Endothelial cell of umbilical vein (primary cell): Measurements from ENCODE around the gene FAM81A.

Source experiments
- EZH2 ChIP-seq: IDR thresholded peaks from 2 replicates; pipeline ENCODE4 v1.6.1; 2012; ENCODE audit warnings: borderline replicate concordance, low read depth, mild to moderate bottlenecking, moderate library complexity, low read length, inconsistent platforms; ENCODE audit not compliant: severe bottlenecking
- FOS ChIP-seq: IDR thresholded peaks from 2 replicates; pipeline ENCODE4 v1.6.1; 2011; ENCODE audit warnings: mild to moderate bottlenecking, low read length, moderate library complexity, borderline replicate concordance; ENCODE audit not compliant: insufficient read depth
- JUN ChIP-seq: IDR thresholded peaks from 2 replicates; pipeline ENCODE4 v1.6.1; 2011; ENCODE audit warnings: borderline replicate concordance, low read depth; ENCODE audit not compliant: insufficient read length, insufficient read depth
- MAX ChIP-seq: IDR thresholded peaks from 2 replicates; pipeline ENCODE4 v1.6.1; 2011; ENCODE audit not compliant: insufficient read depth, insufficient read length
- MYC ChIP-seq: IDR thresholded peaks from one replicate; pipeline ENCODE4 v1.6.1; 2011; ENCODE audit warnings: mild to moderate bottlenecking, low read depth, low read length
- POLR2A ChIP-seq: IDR thresholded peaks from 2 replicates; pipeline ENCODE4 v1.6.1; 2012; ENCODE audit warnings: low read depth, mild to moderate bottlenecking, control low read depth, low read length
- POLR2AphosphoS5 ChIP-seq: IDR thresholded peaks from 2 replicates; pipeline ENCODE4 v1.6.1; 2012; ENCODE audit warnings: low read depth, mild to moderate bottlenecking, control low read depth, low read length, moderate library complexity; ENCODE audit not compliant: insufficient read depth
- TF ChIP-seq, protein P1 (sequence below), 2 donors: IDR thresholded peaks; 1 replicate in 1 of 2; 2 replicates in 1 of 2; pipeline ENCODE4 v1.5.1; 2011; ENCODE audit warnings: low read length in 2 of 2, mild to moderate bottlenecking in 2 of 2, moderate library complexity in 2 of 2, control low read depth in 1 of 2, inconsistent platforms in 1 of 2, low read depth in 1 of 2; ENCODE audit not compliant: insufficient read depth in 1 of 2; ENCODE audit errors: extremely low read depth in 1 of 2

- TF ChIP-seq, protein P1, sequence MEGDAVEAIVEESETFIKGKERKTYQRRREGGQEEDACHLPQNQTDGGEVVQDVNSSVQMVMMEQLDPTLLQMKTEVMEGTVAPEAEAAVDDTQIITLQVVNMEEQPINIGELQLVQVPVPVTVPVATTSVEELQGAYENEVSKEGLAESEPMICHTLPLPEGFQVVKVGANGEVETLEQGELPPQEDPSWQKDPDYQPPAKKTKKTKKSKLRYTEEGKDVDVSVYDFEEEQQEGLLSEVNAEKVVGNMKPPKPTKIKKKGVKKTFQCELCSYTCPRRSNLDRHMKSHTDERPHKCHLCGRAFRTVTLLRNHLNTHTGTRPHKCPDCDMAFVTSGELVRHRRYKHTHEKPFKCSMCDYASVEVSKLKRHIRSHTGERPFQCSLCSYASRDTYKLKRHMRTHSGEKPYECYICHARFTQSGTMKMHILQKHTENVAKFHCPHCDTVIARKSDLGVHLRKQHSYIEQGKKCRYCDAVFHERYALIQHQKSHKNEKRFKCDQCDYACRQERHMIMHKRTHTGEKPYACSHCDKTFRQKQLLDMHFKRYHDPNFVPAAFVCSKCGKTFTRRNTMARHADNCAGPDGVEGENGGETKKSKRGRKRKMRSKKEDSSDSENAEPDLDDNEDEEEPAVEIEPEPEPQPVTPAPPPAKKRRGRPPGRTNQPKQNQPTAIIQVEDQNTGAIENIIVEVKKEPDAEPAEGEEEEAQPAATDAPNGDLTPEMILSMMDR (IDR thresholded peaks at IDR 0.05; ENCODE audit: extremely low read depth in 1 of 2, insufficient read depth in 1 of 2, low read depth in 1 of 2, low read length in 2 of 2), result no peak
- TF ChIP-seq EZH2 (no peak), POLR2AphosphoS5 (no peak), MAX (no peak), POLR2A (no peak), FOS (no peak), MYC (no peak), JUN (no peak)
Measured at GRCh38 chr15:59456114-59456513, 18.1 kb downstream of the FAM81A start.
